Right kidney (tissue), 1 donor: Measurements from ENCODE around the gene MDGA2.
A peak's percentile ranks its signal among the peaks of the same experiment; 100 is the strongest.
"Not testable (repeated sequence)": the region's sequence is repeated elsewhere in the genome, so short reads cannot be mapped to it uniquely, and the experiment has no call there.

Experiments
- DNase-seq: peaks from one replicate; pipeline ENCODE4 v3.0.0-alpha.2; 2016

MDGA2 gene

GRCh38 chr14:47328376-47328775 lies 347.0 kb downstream of the MDGA2 start:
- DNase-seq, result no peak

GRCh38 chr14:47327336-47327735 lies 348.1 kb downstream of the MDGA2 start:
- no peak for DNase-seq

- DNase-seq, result no peak
These were observed 352.7 kb downstream of the MDGA2 start for GRCh38 chr14:47322751-47323150.

- DNase-seq, result no peak
These were observed 373.3 kb downstream of the MDGA2 start for GRCh38 chr14:47302121-47302520.

DNA sequence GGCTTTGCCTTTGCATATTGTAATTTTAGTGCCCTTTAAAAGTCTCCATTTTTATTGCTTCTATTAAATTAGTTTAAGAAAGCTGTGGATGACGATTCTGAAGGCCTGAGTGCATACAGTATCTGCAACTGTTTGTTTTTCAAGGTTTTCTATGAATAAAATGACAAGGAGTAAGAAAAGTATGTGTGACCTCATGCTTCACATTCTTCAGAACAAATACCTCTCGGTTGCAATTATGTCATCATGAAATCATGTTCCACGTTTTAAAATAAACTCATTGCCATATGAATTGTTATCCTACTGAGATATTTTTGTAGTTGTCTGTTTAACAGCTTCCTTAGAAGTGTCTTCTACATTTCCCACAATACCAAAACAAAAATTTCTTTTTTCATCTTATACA lies 374.6 kb downstream of the MDGA2 start:
- DNase-seq, result no peak

DNA sequence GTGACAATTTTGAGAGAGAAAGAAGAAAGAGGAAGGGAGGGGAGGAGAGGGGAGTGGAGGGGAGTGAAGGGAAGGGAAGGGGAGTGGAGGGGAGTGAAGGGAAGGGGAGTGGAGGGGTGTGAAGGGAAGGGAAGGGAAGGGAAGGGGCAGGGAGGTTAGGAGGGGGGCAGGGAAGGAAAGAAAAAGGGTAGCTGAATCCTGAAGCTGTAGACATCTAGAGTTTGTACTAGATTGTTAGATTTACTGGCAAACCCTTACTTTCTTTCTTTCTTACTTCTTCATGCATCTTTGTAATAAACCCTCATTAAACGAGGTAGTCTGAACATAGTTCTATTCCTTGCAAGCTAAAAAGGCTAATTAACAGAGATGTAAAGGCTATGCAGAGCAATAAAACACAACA lies 378.0 kb downstream of the MDGA2 start:
- no peak for DNase-seq

DNA sequence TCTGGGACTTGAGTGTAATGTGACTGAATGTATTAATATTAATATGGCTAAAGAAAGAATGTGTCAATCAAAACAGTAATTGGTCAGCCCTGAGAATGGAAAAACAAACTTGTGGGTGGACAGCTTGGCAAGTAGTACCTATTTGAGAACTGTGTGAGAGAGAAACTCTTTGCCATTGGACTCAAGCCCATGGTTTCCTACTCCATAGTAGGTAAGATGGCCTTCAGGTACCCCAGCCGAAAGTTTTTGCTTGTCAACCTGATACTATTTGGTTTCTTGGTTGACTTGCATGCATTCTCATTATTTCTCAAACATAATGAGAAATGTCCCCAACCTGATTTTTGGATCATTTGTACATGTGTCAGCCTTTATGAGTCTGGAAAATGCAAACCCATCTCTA lies 391.1 kb downstream of the MDGA2 start:
- DNase-seq, result no peak

GRCh38 chr14:47281761-47282160 lies 393.6 kb downstream of the MDGA2 start:
- not testable (repeated sequence) for DNase-seq

GRCh38 chr14:47278233-47278842 lies 397.1 kb downstream of the MDGA2 start:
- peak; percentile 20 for DNase-seq

GRCh38 chr14:47277703-47278102 lies 397.7 kb downstream of the MDGA2 start:
- DNase-seq, result no peak

- no peak for DNase-seq
These were observed 398.5 kb downstream of the MDGA2 start for GRCh38 chr14:47276931-47277330.

DNA sequence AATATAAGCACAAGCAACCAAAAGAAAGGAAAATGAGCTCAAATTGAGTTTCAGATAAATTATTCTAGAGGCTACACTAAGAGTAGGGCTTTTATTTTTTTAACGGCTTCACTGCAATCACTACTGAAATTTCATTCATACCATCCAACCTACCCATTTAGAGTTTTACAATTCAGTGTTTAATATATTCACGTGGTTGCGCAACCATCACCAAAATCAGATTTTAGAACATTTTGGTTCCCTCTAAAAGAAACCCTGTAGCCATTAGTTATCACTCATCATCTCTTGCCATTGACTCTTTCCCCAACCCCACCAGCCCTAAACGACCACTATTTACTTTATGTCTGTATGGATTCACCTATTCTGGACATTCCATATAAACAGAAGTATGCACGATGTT lies 401.5 kb downstream of the MDGA2 start:
- no peak for DNase-seq

GRCh38 chr14:47270715-47271114 lies 404.7 kb downstream of the MDGA2 start:
- DNase-seq, result no peak

DNA sequence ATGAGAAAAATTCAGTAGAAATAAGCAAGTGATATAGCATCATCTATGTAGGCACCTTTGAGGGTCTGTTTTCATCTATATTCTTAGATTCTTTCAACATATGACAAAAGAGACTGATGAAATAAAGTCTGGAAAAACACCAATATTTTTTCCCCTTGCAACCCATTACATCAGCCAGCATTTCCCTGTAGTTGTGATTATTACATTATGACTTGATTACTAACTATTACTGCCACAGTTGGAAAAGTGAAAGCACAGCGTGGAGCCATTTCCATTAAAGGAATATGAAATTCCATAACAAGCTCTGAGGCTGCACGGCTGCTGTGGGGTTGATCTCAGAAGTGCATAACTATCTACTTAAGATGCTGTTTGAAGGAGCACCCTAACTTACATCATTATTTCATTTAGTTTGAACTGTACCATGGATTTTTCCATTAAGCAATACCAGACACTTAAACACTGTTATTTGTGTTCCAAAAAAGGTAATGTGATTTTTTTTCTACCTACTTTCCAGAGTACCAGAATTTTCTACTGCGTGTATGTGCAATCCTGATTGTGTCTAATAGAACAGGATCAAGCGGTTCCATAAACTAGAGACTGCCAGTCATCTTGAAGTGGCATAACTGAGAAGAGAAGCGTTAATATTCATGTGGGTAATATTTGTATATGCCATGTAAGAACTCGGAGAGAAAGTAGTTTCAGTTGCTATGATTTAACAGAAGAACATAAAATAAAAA lies 405.5 kb downstream of the MDGA2 start:
- DNase-seq, result no peak

DNA sequence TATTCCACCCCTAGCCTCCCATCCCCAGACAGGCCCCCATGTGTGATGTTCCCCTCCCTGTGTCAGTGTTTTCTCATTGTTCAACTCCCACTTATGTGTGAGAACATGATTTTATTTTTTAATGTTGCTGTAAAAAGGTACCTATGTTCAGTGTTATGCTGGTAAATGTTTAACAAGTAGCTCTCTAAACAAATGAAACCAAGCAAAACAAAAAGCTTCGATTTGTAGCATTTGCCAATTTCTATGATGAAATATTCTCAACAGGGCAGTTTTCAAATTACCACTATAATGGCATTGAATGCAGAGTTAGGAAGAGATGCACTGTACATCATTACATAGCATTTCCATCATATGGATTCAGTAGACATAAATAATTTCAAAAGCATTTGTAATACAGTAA lies 410.6 kb downstream of the MDGA2 start:
- no peak for DNase-seq

DNA sequence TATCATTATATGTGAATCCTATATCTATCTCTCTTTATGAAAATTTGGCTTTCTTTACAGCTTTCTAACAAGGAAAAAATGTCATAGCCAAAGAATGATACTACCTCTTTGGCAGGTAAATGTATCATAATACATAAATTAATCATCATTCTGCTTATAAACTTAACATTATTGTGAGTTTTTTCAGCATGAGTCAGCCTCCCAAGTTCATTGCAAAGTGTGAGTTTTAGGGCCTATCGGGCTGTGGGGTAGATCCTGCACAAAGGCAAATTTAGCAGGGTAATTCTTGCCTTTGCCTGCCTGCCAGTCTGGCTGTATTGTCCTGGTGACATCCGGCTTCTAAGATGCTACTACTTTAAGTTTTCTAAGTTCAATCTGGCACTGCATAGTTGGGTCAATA lies 412.6 kb downstream of the MDGA2 start:
- DNase-seq, result no peak

DNA sequence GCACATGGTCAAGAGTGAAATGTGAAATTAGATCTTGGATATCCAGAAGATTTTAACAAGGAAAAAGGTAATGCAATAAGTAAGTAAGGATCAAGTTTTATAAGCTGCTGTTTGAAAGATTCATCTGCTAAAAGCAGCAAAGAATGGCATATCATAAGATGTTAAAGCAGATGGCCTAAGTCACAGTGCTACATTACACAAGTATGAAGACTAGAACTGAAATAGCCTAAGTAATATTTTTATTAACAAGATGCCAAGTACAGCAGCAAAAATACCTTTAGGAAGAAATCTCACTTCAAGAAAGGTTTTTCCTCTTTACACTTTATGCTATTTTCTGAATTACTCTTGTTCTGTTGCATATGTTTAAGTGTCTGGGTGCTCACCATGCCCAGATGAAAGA lies 414.1 kb downstream of the MDGA2 start:
- no peak for DNase-seq

DNA sequence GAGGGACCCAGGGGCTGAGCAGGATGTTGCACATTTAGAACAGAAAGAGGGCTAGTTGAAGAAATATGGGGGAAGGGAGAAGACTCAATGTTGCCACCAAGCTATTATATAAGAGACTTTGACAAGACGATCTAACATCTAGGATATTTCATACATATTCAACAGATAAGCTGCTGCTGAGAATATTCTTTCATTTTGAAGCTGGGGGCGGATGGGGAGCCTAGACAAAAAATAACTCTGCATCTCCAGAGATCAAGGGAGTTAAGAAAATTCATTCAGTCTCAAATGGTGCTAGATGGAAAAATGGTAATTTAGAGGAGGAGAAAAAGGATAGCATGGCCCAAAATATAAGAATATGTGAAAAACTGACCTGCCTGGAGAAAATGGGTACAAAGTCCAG lies 415.6 kb downstream of the MDGA2 start:
- no peak for DNase-seq

GRCh38 chr14:47257013-47257412 lies 418.4 kb downstream of the MDGA2 start:
- no peak for DNase-seq

GRCh38 chr14:47252802-47253201 lies 422.6 kb downstream of the MDGA2 start:
- no peak for DNase-seq

GRCh38 chr14:47246367-47246766 lies 429.0 kb downstream of the MDGA2 start:
- no peak for DNase-seq

DNA sequence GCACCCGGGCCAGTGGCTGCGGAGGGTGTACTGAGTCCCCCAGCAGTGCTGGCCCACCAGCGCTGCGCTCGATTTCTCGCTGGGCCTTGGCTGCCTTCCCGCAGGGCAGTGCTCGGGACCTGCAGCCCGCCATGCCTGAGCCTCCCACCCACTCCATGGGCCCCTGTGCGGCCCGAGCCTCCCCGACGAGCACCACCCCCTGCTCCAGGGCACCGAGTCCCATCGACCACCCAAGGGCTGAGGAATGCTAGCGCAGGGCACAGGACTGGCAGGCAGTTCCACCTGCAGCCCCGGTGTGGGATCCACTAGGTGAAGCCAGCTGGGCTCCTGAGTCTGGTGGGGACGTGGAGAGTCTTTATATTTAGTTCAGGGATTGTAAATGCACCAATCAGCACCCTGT lies 432.8 kb downstream of the MDGA2 start:
- not testable (repeated sequence) for DNase-seq

- no peak for DNase-seq
These were observed 434.5 kb downstream of the MDGA2 start for GRCh38 chr14:47240748-47241437.

DNA sequence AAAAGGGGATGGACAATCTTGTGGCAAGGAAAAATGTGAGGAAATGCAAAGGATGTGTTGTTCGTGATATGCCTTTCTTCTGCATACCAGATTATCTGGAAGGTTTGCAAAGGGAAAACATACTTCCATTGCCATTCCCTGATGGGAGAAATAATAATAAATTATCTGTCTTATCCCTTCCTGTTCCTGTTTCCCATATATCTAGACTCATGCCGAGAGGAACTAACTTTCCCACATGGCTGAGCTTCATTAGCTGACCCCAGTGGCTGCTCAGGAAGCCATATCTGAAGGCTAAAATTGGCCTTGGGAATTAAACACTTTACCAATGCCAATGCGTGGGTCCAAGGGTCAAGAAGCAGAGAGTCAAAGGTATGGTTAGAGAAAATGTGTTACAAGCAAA lies 439.8 kb downstream of the MDGA2 start:
- DNase-seq, result no peak
